ENCODE results near the gene ANAPC16.
"Not testable (repeated sequence)": the region's sequence is repeated elsewhere in the genome, so short reads cannot be mapped to it uniquely, and the experiment has no call there.

ANAPC16 gene

GRCh38 chr10:72223743-72224101 is 7.9 kb downstream of the ANAPC16 start:
- no peak overlapping the region for H2AFZ ChIP-seq (ENCODE audit: low read depth, low read length)
- no peak overlapping the region for H2BK120ac ChIP-seq (ENCODE audit: low read depth, low read length)
- H3K9me3 ChIP-seq (ENCODE audit: control insufficient read depth, low read length): no peaks in the 10 kb centered on the region
- H2AK5ac ChIP-seq (ENCODE audit: low read length, severe bottlenecking): no peak overlapping the region
- H3K36me3 ChIP-seq (ENCODE audit: control insufficient read depth in 1 of 2, insufficient read depth in 2 of 2, low read depth in 1 of 2, low read length in 2 of 2): peaks cover 14 to 26% of the 10 kb centered on the region in 2 experiments
- no peak overlapping the region for H3K4me2 ChIP-seq (ENCODE audit: low read length, poor library complexity, severe bottlenecking)
- H3K4ac ChIP-seq (ENCODE audit: low read depth in 1 of 2, low read length in 2 of 2): no peak overlapping the region
- no peak overlapping the region for H2BK15ac ChIP-seq (ENCODE audit: low read depth, poor library complexity, severe bottlenecking)
- no peak overlapping the region for H4K91ac ChIP-seq (ENCODE audit: low read length)
- H3K14ac ChIP-seq (ENCODE audit: low read length in 2 of 2): no peak overlapping the region
- peaks cover 17% of the 10 kb centered on the region for H3K79me1 ChIP-seq (replicated peaks; ENCODE audit: low read length, poor library complexity, severe bottlenecking)
- H3K27ac ChIP-seq (ENCODE audit: low read length, poor library complexity, severe bottlenecking): no peak overlapping the region
- no peak overlapping the region for H3K4me3 ChIP-seq (ENCODE audit: insufficient read depth in 1 of 2, low read depth in 1 of 2, low read length in 2 of 2)
- no peak overlapping the region for H3K23ac ChIP-seq (ENCODE audit: low read length in 2 of 2)
- no peak for DNase-seq
- H3K4me1 ChIP-seq (ENCODE audit: control insufficient read depth, insufficient read depth, low read depth, low read length): peaks cover 3% of the 10 kb centered on the region
- no peak overlapping the region for H4K8ac ChIP-seq (ENCODE audit: low read length)
- no peak overlapping the region for H2BK12ac ChIP-seq (ENCODE audit: low read length in 2 of 2)
- peak overlapping the region; percentile 75 for H3K9ac ChIP-seq (ENCODE audit: low read length)
- H3K18ac ChIP-seq (ENCODE audit: low read depth in 1 of 2, low read length in 2 of 2): no peak overlapping the region
- WGBS: no CpG with 5 or more reads among the region's 1 CpG
- no peaks in the 10 kb centered on the region for H3K27me3 ChIP-seq (ENCODE audit: control insufficient read depth in 1 of 2, insufficient read depth in 1 of 2, low read length in 2 of 2)
- H2BK5ac ChIP-seq (ENCODE audit: low read depth, low read length, poor library complexity, severe bottlenecking): no peak overlapping the region

- H3K23ac ChIP-seq (ENCODE audit: low read length in 2 of 2); H4K8ac ChIP-seq (ENCODE audit: low read length); H3K4ac ChIP-seq (ENCODE audit: low read depth in 1 of 2, low read length in 2 of 2); H2AFZ ChIP-seq (ENCODE audit: low read depth, low read length); H2BK12ac ChIP-seq (ENCODE audit: low read length in 2 of 2); H3K4me3 ChIP-seq (ENCODE audit: insufficient read depth in 1 of 2, low read depth in 1 of 2, low read length in 2 of 2); H4K91ac ChIP-seq (ENCODE audit: low read length); H3K27me3 ChIP-seq (ENCODE audit: control insufficient read depth in 1 of 2, insufficient read depth in 1 of 2, low read length in 2 of 2); H2BK5ac ChIP-seq (ENCODE audit: low read depth, low read length, poor library complexity, severe bottlenecking); H3K27ac ChIP-seq (ENCODE audit: low read length, poor library complexity, severe bottlenecking); H2BK15ac ChIP-seq (ENCODE audit: low read depth, poor library complexity, severe bottlenecking); H2BK120ac ChIP-seq (ENCODE audit: low read depth, low read length); H2AK5ac ChIP-seq (ENCODE audit: low read length, severe bottlenecking); H3K18ac ChIP-seq (ENCODE audit: low read depth in 1 of 2, low read length in 2 of 2); H3K4me1 ChIP-seq (ENCODE audit: control insufficient read depth, insufficient read depth, low read depth, low read length); H3K9me3 ChIP-seq (ENCODE audit: control insufficient read depth, low read length); H3K4me2 ChIP-seq (ENCODE audit: low read length, poor library complexity, severe bottlenecking); DNase-seq; H3K14ac ChIP-seq (ENCODE audit: low read length in 2 of 2): not testable (repeated sequence)
- peak overlapping the region; percentile 75 for H3K9ac ChIP-seq (ENCODE audit: low read length)
- peaks cover 17% of the 10 kb centered on the region for H3K79me1 ChIP-seq (replicated peaks; ENCODE audit: low read length, poor library complexity, severe bottlenecking)
- H3K36me3 ChIP-seq (ENCODE audit: control insufficient read depth in 1 of 2, insufficient read depth in 2 of 2, low read depth in 1 of 2, low read length in 2 of 2): peaks cover 14 to 26% of the 10 kb centered on the region in 2 experiments
- 100% methylated on average over 6 of the region's 6 CpGs for WGBS
These were observed 8.4 kb downstream of the ANAPC16 start for GRCh38 chr10:72224191-72224590.

GRCh38 chr10:72226418-72227027 is 10.7 kb downstream of the ANAPC16 start:
- H4K8ac ChIP-seq (ENCODE audit: low read length): no peak overlapping the region
- H3K9me3 ChIP-seq (ENCODE audit: control insufficient read depth, low read length): no peaks in the 10 kb centered on the region
- no peak overlapping the region for H3K23ac ChIP-seq (ENCODE audit: low read length in 2 of 2)
- peaks cover 24% of the 10 kb centered on the region for H3K79me1 ChIP-seq (replicated peaks; ENCODE audit: low read length, poor library complexity, severe bottlenecking)
- no peak overlapping the region for H2AK5ac ChIP-seq (ENCODE audit: low read length, severe bottlenecking)
- H2BK12ac ChIP-seq (ENCODE audit: low read length in 2 of 2): no peak overlapping the region
- no peak overlapping the region for H2BK5ac ChIP-seq (ENCODE audit: low read depth, low read length, poor library complexity, severe bottlenecking)
- H3K14ac ChIP-seq (ENCODE audit: low read length in 2 of 2): no peak overlapping the region
- no peak overlapping the region for H3K4me2 ChIP-seq (ENCODE audit: low read length, poor library complexity, severe bottlenecking)
- peaks cover 13 to 32% of the 10 kb centered on the region in 2 experiments for H3K36me3 ChIP-seq (ENCODE audit: control insufficient read depth in 1 of 2, insufficient read depth in 2 of 2, low read depth in 1 of 2, low read length in 2 of 2)
- H2BK120ac ChIP-seq (ENCODE audit: low read depth, low read length): no peak overlapping the region
- no peak overlapping the region for H4K91ac ChIP-seq (ENCODE audit: low read length)
- H3K9ac ChIP-seq (ENCODE audit: low read length): no peak overlapping the region
- no peak overlapping the region for H3K18ac ChIP-seq (ENCODE audit: low read depth in 1 of 2, low read length in 2 of 2)
- H3K27ac ChIP-seq (ENCODE audit: low read length, poor library complexity, severe bottlenecking): no peak overlapping the region
- H2BK15ac ChIP-seq (ENCODE audit: low read depth, poor library complexity, severe bottlenecking): no peak overlapping the region
- H2AFZ ChIP-seq (ENCODE audit: low read depth, low read length): no peak overlapping the region
- peaks cover 3% of the 10 kb centered on the region for H3K4me1 ChIP-seq (ENCODE audit: control insufficient read depth, insufficient read depth, low read depth, low read length)
- no peaks in the 10 kb centered on the region for H3K27me3 ChIP-seq (ENCODE audit: control insufficient read depth in 1 of 2, insufficient read depth in 1 of 2, low read length in 2 of 2)
- no peak for DNase-seq
- 92% methylated on average over 6 of the region's 6 CpGs for WGBS
- H3K4ac ChIP-seq (ENCODE audit: low read depth in 1 of 2, low read length in 2 of 2): no peak overlapping the region
- no peak overlapping the region for H3K4me3 ChIP-seq (ENCODE audit: insufficient read depth in 1 of 2, low read depth in 1 of 2, low read length in 2 of 2)

GRCh38 chr10:72227826-72228225 is 12.0 kb downstream of the ANAPC16 start:
- no peak overlapping the region for H3K9ac ChIP-seq (ENCODE audit: low read length)
- no peak overlapping the region for H2AFZ ChIP-seq (ENCODE audit: low read depth, low read length)
- H2BK5ac ChIP-seq (ENCODE audit: low read depth, low read length, poor library complexity, severe bottlenecking): no peak overlapping the region
- no peaks in the 10 kb centered on the region for H3K27me3 ChIP-seq (ENCODE audit: control insufficient read depth in 1 of 2, insufficient read depth in 1 of 2, low read length in 2 of 2)
- H3K36me3 ChIP-seq (ENCODE audit: control insufficient read depth in 1 of 2, insufficient read depth in 2 of 2, low read depth in 1 of 2, low read length in 2 of 2): peaks cover 18 to 33% of the 10 kb centered on the region in 2 experiments
- no peak overlapping the region for H3K27ac ChIP-seq (ENCODE audit: low read length, poor library complexity, severe bottlenecking)
- H2BK12ac ChIP-seq (ENCODE audit: low read length in 2 of 2): no peak overlapping the region
- H2BK120ac ChIP-seq (ENCODE audit: low read depth, low read length): no peak overlapping the region
- no peak overlapping the region for H3K18ac ChIP-seq (ENCODE audit: low read depth in 1 of 2, low read length in 2 of 2)
- no peak overlapping the region for H3K4me2 ChIP-seq (ENCODE audit: low read length, poor library complexity, severe bottlenecking)
- no peaks in the 10 kb centered on the region for H3K9me3 ChIP-seq (ENCODE audit: control insufficient read depth, low read length)
- H2AK5ac ChIP-seq (ENCODE audit: low read length, severe bottlenecking): no peak overlapping the region
- peaks cover 3% of the 10 kb centered on the region for H3K4me1 ChIP-seq (ENCODE audit: control insufficient read depth, insufficient read depth, low read depth, low read length)
- H3K79me1 ChIP-seq (replicated peaks; ENCODE audit: low read length, poor library complexity, severe bottlenecking): peaks cover 25% of the 10 kb centered on the region
- H3K23ac ChIP-seq (ENCODE audit: low read length in 2 of 2): no peak overlapping the region
- no peak overlapping the region for H3K4ac ChIP-seq (ENCODE audit: low read depth in 1 of 2, low read length in 2 of 2)
- DNase-seq: no peak
- WGBS: 95% methylated on average over 6 of the region's 6 CpGs
- no peak overlapping the region for H3K14ac ChIP-seq (ENCODE audit: low read length in 2 of 2)
- no peak overlapping the region for H3K4me3 ChIP-seq (ENCODE audit: insufficient read depth in 1 of 2, low read depth in 1 of 2, low read length in 2 of 2)
- no peak overlapping the region for H2BK15ac ChIP-seq (ENCODE audit: low read depth, poor library complexity, severe bottlenecking)
- H4K8ac ChIP-seq (ENCODE audit: low read length): no peak overlapping the region
- no peak overlapping the region for H4K91ac ChIP-seq (ENCODE audit: low read length)

Measured in mesenchymal stem cell (in vitro differentiated cells and primary cell).